Omental fat pad (tissue), 4 donors: Measurements from ENCODE around the gene EDA2R. TPM values are rescaled to one million over a fixed set of nuclear protein-coding genes. Genes with fewer than 3 reads are reported as not detected.

Experiments used
- ATAC-seq: fragments of 150-250 bp; one replicate; pipeline ENCODE4 v1.9.1; 2016; ENCODE audit warnings: mild to moderate bottlenecking, moderate library complexity; ENCODE audit not compliant: low FRiP score
- DNase-seq: peaks from one replicate; pipeline ENCODE4 v3.0.0-alpha.2; 2019; ENCODE audit warnings: low spot score
- CTCF ChIP-seq, 3 donors: fragments of 450-650 bp; IDR thresholded peaks; one replicate each; pipeline ENCODE4 v1.5.1; 2016 to 2017; ENCODE audit warnings: antibody characterized with exemption in 3 of 3, mild to moderate bottlenecking in 3 of 3, moderate library complexity in 2 of 3
- total RNA-seq, 4 donors: library from RNA; depleted of rRNA; stranded (reverse); fragments of >200 nt; gene quantifications; one replicate each; pipeline ENCODE4 v1.1.0, GENCODE V29; 2016

EDA2R gene
- total RNA-seq, 4 donors from 2014 or later = 0.24 to 1.0 (median 0.82) TPM

DNA sequence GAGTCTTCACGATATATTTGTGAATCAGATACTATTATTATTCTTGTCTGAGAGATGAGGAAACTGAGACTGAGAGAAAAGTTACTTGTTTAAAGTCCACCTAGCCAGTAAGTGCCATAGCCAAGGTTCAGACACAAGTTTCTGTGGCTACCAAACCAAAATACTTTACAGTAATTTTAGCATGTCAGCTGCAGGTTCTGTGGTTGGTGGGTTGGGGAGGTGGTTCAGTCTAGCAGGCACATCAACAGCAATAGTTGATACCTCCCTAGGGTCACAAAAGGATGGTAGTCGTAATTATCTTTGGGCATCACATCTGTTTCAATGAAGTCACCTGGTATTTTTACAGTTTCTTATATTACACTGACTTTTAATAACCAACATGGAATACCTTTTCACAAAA lies 35.6 kb upstream of the EDA2R start:
- ATAC-seq (no peak), DNase-seq (no peak)
- TF ChIP-seq CTCF (IDR thresholded peaks at IDR 0.05) = no peak

DNA sequence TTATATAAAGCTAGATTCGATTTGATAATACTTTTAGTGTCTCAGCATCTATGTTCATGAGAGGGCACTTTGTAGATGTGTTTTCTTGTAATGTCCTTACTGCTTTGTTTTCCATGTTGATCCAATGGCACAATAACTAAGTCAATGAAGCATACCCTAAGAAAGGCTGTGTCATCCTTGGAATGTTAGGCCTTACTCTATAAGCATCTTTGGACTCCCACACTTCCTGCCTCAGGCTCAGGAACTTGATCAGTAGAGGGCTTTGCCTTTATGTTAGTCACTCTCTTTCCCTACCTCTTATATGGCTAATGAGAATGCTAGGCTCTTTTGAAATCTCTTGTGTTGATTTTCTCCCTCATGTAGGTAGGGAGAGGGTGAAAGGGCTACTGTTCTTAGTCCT lies 33.2 kb upstream of the EDA2R start:
- no peak for TF ChIP-seq CTCF (IDR thresholded peaks at IDR 0.05)
- DNase-seq (no peak), ATAC-seq (no peak)

DNA sequence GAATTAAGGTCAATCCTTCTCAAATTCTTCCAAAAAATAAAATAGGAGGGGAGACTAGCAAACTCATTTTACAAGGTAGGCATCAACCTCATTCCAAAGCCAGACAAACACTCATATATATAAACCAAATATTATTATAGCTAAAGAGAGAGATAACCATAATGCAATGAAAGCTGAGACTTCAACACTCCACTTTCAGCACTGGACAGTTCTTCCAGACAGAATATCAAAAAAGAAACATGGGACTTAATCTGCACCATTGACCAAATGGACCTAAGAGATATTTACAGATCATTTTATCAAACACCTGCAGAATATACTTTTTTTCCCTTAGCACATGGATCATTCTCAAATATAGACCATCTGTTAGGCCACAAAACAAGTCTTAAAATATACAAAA lies 15.5 kb upstream of the EDA2R start:
- DNase-seq (no peak), ATAC-seq (no peak)
- TF ChIP-seq CTCF (IDR thresholded peaks at IDR 0.05) = no peak

DNA sequence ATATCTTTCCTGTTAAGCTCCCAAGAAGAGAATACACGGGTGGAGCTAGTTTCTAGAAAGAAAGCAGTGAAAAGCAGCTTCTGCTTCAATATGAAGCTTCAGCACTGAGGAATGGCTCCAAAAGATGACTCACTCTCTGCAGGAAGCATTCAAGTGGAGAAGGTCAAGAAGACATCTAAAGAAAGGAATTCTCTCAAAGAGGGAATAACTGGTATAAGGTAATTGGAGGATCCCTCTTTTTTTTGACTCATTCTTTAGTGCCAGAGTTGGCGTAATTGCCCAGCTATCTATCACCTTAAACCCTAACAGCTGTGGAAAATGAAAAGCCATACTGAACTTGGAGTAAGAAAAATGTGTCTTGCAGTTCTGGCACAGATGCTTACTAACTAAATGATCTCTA lies 3.5 kb downstream of the EDA2R start:
- TF ChIP-seq CTCF (IDR thresholded peaks at IDR 0.05) = no peak
- ATAC-seq (peak; percentile 14), DNase-seq (no peak)

GRCh38 chrX:66634272-66634671 lies 4.6 kb downstream of the EDA2R start:
- TF ChIP-seq CTCF (IDR thresholded peaks at IDR 0.05) = no peak
- ATAC-seq = no peak
- no peak for DNase-seq

DNA sequence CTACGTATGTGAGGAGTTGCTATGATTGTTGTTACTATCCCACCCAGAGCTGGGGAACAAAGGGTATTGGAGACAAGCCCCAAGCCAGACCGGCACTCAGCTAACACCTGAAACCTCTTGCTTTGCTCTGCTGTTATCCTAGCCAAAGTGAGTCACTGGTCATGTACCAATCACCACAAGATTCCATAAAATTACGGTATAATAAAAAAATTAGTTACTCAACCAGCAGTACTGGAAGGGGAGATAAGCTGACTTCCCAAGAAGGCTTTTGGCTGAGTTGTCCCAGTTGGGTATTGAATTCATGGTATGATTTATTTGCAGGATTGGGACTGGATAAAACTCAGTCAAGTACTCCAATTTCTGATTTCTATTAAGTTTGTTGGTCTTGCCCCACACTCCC lies 5.3 kb downstream of the EDA2R start:
- no peak for TF ChIP-seq CTCF (IDR thresholded peaks at IDR 0.05)
- ATAC-seq (peak; percentile 41), DNase-seq (no peak)

- ATAC-seq (no peak), DNase-seq (no peak)
- TF ChIP-seq CTCF (IDR thresholded peaks at IDR 0.05) = no peak
Observed at GRCh38 chrX:66632981-66633380, 5.9 kb downstream of the EDA2R start.
